Activated T-cell treated with anti-CD3 and anti-CD28 coated beads, Interleukin-2, amount 50 U/mL, for 24 hours (primary cell): ENCODE measurements around the gene GRAMD2A.
A peak's percentile ranks its signal among the peaks of the same experiment; 100 is the strongest.

Source experiments
- DNase-seq: peaks from one replicate; pipeline ENCODE4 v3.0.0-alpha.2; 2020
- H3K27ac Mint-ChIP-seq: 2 replicates; pipeline ENCODE4 v1.8.0; 2020; ENCODE audit warnings: mild to moderate bottlenecking, mixed read lengths
- H3K27me3 Mint-ChIP-seq: 2 replicates; pipeline ENCODE4 v1.8.0; 2020; ENCODE audit warnings: mixed read lengths
- H3K36me3 Mint-ChIP-seq: 2 replicates; pipeline ENCODE4 v1.8.0; 2020; ENCODE audit warnings: low read depth, mixed read lengths
- H3K4me1 Mint-ChIP-seq: 2 replicates; pipeline ENCODE4 v1.8.0; 2020; ENCODE audit warnings: low read depth, mixed read lengths
- H3K4me3 Mint-ChIP-seq: 2 replicates; pipeline ENCODE4 v1.8.0; 2020; ENCODE audit warnings: mild to moderate bottlenecking, moderate library complexity, mixed read lengths
- H3K9me3 Mint-ChIP-seq: 2 replicates; pipeline ENCODE4 v1.8.0; 2020; ENCODE audit warnings: mixed read lengths

The GRAMD2A gene

GRCh38 chr15:72155635-72156616 lies 41.7 kb downstream of the GRAMD2A start:
- Mint-ChIP-seq H3K9me3 (no peaks in the 10 kb centered on the region), H3K27ac (no peak overlapping the region), H3K27me3 (no peaks in the 10 kb centered on the region), H3K36me3 (no peaks in the 10 kb centered on the region), H3K4me1 (peaks cover 4% of the 10 kb centered on the region), H3K4me3 (peak overlapping the region; percentile 69)
- peak; percentile 85 for DNase-seq

- H3K4me3 Mint-ChIP-seq: no peak overlapping the region
- DNase-seq: no peak
- peaks cover 4% of the 10 kb centered on the region for H3K4me1 Mint-ChIP-seq
- H3K27ac Mint-ChIP-seq: no peak overlapping the region
- no peaks in the 10 kb centered on the region for H3K9me3 Mint-ChIP-seq
- no peaks in the 10 kb centered on the region for H3K36me3 Mint-ChIP-seq
- no peaks in the 10 kb centered on the region for H3K27me3 Mint-ChIP-seq
Observed at GRCh38 chr15:72155003-72155621, 42.5 kb downstream of the GRAMD2A start.

- Mint-ChIP-seq H3K36me3 (no peaks in the 10 kb centered on the region), H3K27me3 (no peaks in the 10 kb centered on the region)
Observed at GRCh38 chr15:72154316-72154715, 43.3 kb downstream of the GRAMD2A start.

GRCh38 chr15:72153269-72154000 lies 44.2 kb downstream of the GRAMD2A start:
- Mint-ChIP-seq H3K36me3 (no peaks in the 10 kb centered on the region), H3K27me3 (no peaks in the 10 kb centered on the region), H3K9me3 (no peaks in the 10 kb centered on the region), H3K27ac (no peak overlapping the region), H3K4me1 (peaks cover 4% of the 10 kb centered on the region), H3K4me3 (no peak overlapping the region)
- DNase-seq: no peak

More at GRCh38 chr15:72154316-72154715, 43.3 kb downstream of the GRAMD2A start:
- Mint-ChIP-seq H3K9me3 (no peaks in the 10 kb centered on the region), H3K4me1 (peaks cover 4% of the 10 kb centered on the region), H3K27ac (no peak overlapping the region), H3K4me3 (no peak overlapping the region)
- no peak for DNase-seq

- Mint-ChIP-seq H3K4me3 (no peak overlapping the region), H3K27ac (no peak overlapping the region), H3K36me3 (no peaks in the 10 kb centered on the region), H3K27me3 (no peaks in the 10 kb centered on the region), H3K4me1 (no peaks in the 10 kb centered on the region), H3K9me3 (no peaks in the 10 kb centered on the region)
- no peak for DNase-seq
Observed at GRCh38 chr15:72147418-72147817, 50.2 kb downstream of the GRAMD2A start.

GRCh38 chr15:72146934-72147333 lies 50.7 kb downstream of the GRAMD2A start:
- Mint-ChIP-seq H3K36me3 (no peaks in the 10 kb centered on the region), H3K9me3 (no peaks in the 10 kb centered on the region)
- no peak for DNase-seq

GRCh38 chr15:72146221-72146620 lies 51.4 kb downstream of the GRAMD2A start:
- H3K27ac Mint-ChIP-seq: no peak overlapping the region
- no peaks in the 10 kb centered on the region for H3K27me3 Mint-ChIP-seq
- DNase-seq: no peak
- no peaks in the 10 kb centered on the region for H3K9me3 Mint-ChIP-seq
- peaks cover 4% of the 10 kb centered on the region for H3K4me1 Mint-ChIP-seq
- no peaks in the 10 kb centered on the region for H3K36me3 Mint-ChIP-seq
- H3K4me3 Mint-ChIP-seq: no peak overlapping the region

More at GRCh38 chr15:72146934-72147333, 50.7 kb downstream of the GRAMD2A start:
- Mint-ChIP-seq H3K27ac (no peak overlapping the region), H3K4me3 (no peak overlapping the region), H3K27me3 (no peaks in the 10 kb centered on the region), H3K4me1 (no peaks in the 10 kb centered on the region)

- Mint-ChIP-seq H3K4me1 (peaks cover 4% of the 10 kb centered on the region), H3K27me3 (no peaks in the 10 kb centered on the region), H3K36me3 (no peaks in the 10 kb centered on the region), H3K9me3 (no peaks in the 10 kb centered on the region), H3K27ac (peak overlapping the region; percentile 2), H3K4me3 (no peak overlapping the region)
- no peak for DNase-seq
Observed at GRCh38 chr15:72141171-72142084, 56.2 kb downstream of the GRAMD2A start.

- no peak overlapping the region for H3K4me3 Mint-ChIP-seq
- H3K4me1 Mint-ChIP-seq: peaks cover 4% of the 10 kb centered on the region
- H3K9me3 Mint-ChIP-seq: no peaks in the 10 kb centered on the region
- H3K27me3 Mint-ChIP-seq: no peaks in the 10 kb centered on the region
- DNase-seq: no peak
- H3K36me3 Mint-ChIP-seq: no peaks in the 10 kb centered on the region
- no peak overlapping the region for H3K27ac Mint-ChIP-seq
Observed at GRCh38 chr15:72140088-72140487, 57.5 kb downstream of the GRAMD2A start.

- no peaks in the 10 kb centered on the region for H3K27me3 Mint-ChIP-seq
- H3K4me3 Mint-ChIP-seq: no peak overlapping the region
- no peaks in the 10 kb centered on the region for H3K9me3 Mint-ChIP-seq
- peaks cover 4% of the 10 kb centered on the region for H3K4me1 Mint-ChIP-seq
- no peak for DNase-seq
- no peaks in the 10 kb centered on the region for H3K36me3 Mint-ChIP-seq
- no peak overlapping the region for H3K27ac Mint-ChIP-seq
Observed at GRCh38 chr15:72139667-72140066, 57.9 kb downstream of the GRAMD2A start.

- no peak overlapping the region for H3K27ac Mint-ChIP-seq
- H3K4me3 Mint-ChIP-seq: no peak overlapping the region
- no peaks in the 10 kb centered on the region for H3K27me3 Mint-ChIP-seq
- DNase-seq: no peak
- H3K4me1 Mint-ChIP-seq: peaks cover 2% of the 10 kb centered on the region
- no peaks in the 10 kb centered on the region for H3K36me3 Mint-ChIP-seq
- no peaks in the 10 kb centered on the region for H3K9me3 Mint-ChIP-seq
Observed at GRCh38 chr15:72136170-72137051, 61.2 kb downstream of the GRAMD2A start.

GRCh38 chr15:72135719-72136118 lies 61.9 kb downstream of the GRAMD2A start:
- no peak for DNase-seq
- Mint-ChIP-seq H3K4me1 (no peaks in the 10 kb centered on the region), H3K4me3 (no peak overlapping the region), H3K9me3 (no peaks in the 10 kb centered on the region), H3K27me3 (no peaks in the 10 kb centered on the region), H3K27ac (no peak overlapping the region), H3K36me3 (no peaks in the 10 kb centered on the region)

GRCh38 chr15:72133211-72133610 lies 64.4 kb downstream of the GRAMD2A start:
- H3K4me3 Mint-ChIP-seq: no peak overlapping the region
- no peaks in the 10 kb centered on the region for H3K9me3 Mint-ChIP-seq
- no peaks in the 10 kb centered on the region for H3K36me3 Mint-ChIP-seq
- DNase-seq: no peak
- H3K4me1 Mint-ChIP-seq: no peaks in the 10 kb centered on the region
- H3K27me3 Mint-ChIP-seq: no peaks in the 10 kb centered on the region
- H3K27ac Mint-ChIP-seq: no peak overlapping the region
